HepG2 (cell line): ENCODE measurements around the gene ITGA6. TPM values are rescaled to one million over a fixed set of nuclear protein-coding genes. Genes with fewer than 3 reads are reported as not detected.

Source experiments
- BCL6 ChIP-seq: IDR thresholded peaks from 2 replicates; pipeline ENCODE4 v1.6.1; 2016; ENCODE audit warnings: missing genetic modification reagents, missing compliant biosample characterization
- CENPX ChIP-seq: sonication (generic); formaldehyde crosslinking; IDR thresholded peaks from 2 replicates; pipeline ENCODE4 v1.9.0; 2021; ENCODE audit warnings: mild to moderate bottlenecking, missing genetic modification reagents, moderate library complexity
- EP300 ChIP-seq, 3 experiments: sonication (generic) in 1 of 3; formaldehyde crosslinking in 1 of 3; IDR thresholded peaks; 2 replicates each; pipeline versions ENCODE4 v1.5.1 to v1.6.1; 2011 to 2020; ENCODE audit warnings: low read depth in 2 of 3, low read length in 2 of 3, borderline replicate concordance in 1 of 3, improper control_type of control experiment in 1 of 3, mild to moderate bottlenecking in 1 of 3, missing genetic modification reagents in 1 of 3, moderate library complexity in 1 of 3
- FOXC1 ChIP-seq: sonication (generic); formaldehyde crosslinking; IDR thresholded peaks from 2 replicates; pipeline ENCODE4 v1.8.0; 2022; ENCODE audit warnings: mild to moderate bottlenecking, missing genetic modification reagents, borderline replicate concordance
- HNRNPH1 ChIP-seq: fragments of 200-400 bp; formaldehyde crosslinking; optimal IDR thresholded peaks from 2 replicates; pipeline ENCODE3; 2017; ENCODE audit warnings: mild to moderate bottlenecking, low read depth, low read length
- HOXA3 ChIP-seq: sonication (generic); formaldehyde crosslinking; IDR thresholded peaks from 2 replicates; pipeline ENCODE4 v1.5.0; 2020; ENCODE audit warnings: missing genetic modification reagents
- NFE2 ChIP-seq: sonication (generic); formaldehyde crosslinking; IDR thresholded peaks from 2 replicates; pipeline ENCODE4 v1.4.0; 2020; ENCODE audit warnings: missing genetic modification reagents
- PCBP1 ChIP-seq: fragments of 200-400 bp; formaldehyde crosslinking; IDR thresholded peaks from 2 replicates; pipeline ENCODE4 v1.6.1; 2017; ENCODE audit warnings: mild to moderate bottlenecking, low read depth, low read length, borderline replicate concordance
- PHF20 ChIP-seq: sonication (generic); formaldehyde crosslinking; IDR thresholded peaks from 2 replicates; pipeline ENCODE4 v1.5.0; 2020; ENCODE audit warnings: mild to moderate bottlenecking, missing genetic modification reagents
- SOX6 ChIP-seq, 2 experiments: fragments of 450-650 bp in 1 of 2; sonication (generic) in 1 of 2; formaldehyde crosslinking in 1 of 2; IDR thresholded peaks; 2 replicates each; pipeline versions ENCODE4 v1.4.0 to v1.6.1; 2017 to 2020; ENCODE audit warnings: antibody characterized with exemption in 1 of 2, mild to moderate bottlenecking in 1 of 2, missing genetic modification reagents in 1 of 2
- TBP ChIP-seq: sonication (generic); formaldehyde crosslinking; IDR thresholded peaks from 2 replicates; pipeline ENCODE4 v1.5.0; 2020; ENCODE audit warnings: missing genetic modification reagents
- ZFAT ChIP-seq: sonication (generic); formaldehyde crosslinking; conservative IDR thresholded peaks from 2 replicates; pipeline ENCODE4 v1.8.1; 2023; ENCODE audit warnings: missing genetic modification reagents, inconsistent platforms
- ZNF10 ChIP-seq: sonication (generic); formaldehyde crosslinking; IDR thresholded peaks from 2 replicates; pipeline ENCODE4 v1.4.0; 2020; ENCODE audit warnings: mild to moderate bottlenecking, low read depth, missing genetic modification reagents, borderline replicate concordance
- ZNF337 ChIP-seq: sonication (generic); formaldehyde crosslinking; IDR thresholded peaks from 2 replicates; pipeline ENCODE4 v1.5.1; 2020; ENCODE audit warnings: missing genetic modification reagents, low read depth, mild to moderate bottlenecking, borderline replicate concordance
- ZNF350 ChIP-seq: sonication (generic); formaldehyde crosslinking; IDR thresholded peaks from 2 replicates; pipeline ENCODE4 v1.4.0; 2020; ENCODE audit warnings: mild to moderate bottlenecking, low read depth, missing genetic modification reagents, borderline replicate concordance
- ZNF644 ChIP-seq: IDR thresholded peaks from 2 replicates; pipeline ENCODE4 v1.6.1; 2016; ENCODE audit warnings: low read depth
- ZNF850 ChIP-seq: sonication (generic); formaldehyde crosslinking; conservative IDR thresholded peaks from 2 replicates; pipeline ENCODE4 v1.9.0; 2021; ENCODE audit warnings: mild to moderate bottlenecking, missing genetic modification reagents
- ZNF878 ChIP-seq: sonication (generic); formaldehyde crosslinking; IDR thresholded peaks from 2 replicates; pipeline ENCODE4 v1.8.1; 2023; ENCODE audit warnings: mild to moderate bottlenecking, missing genetic modification reagents, moderate library complexity
- polyA plus RNA-seq, 8 experiments: library from polyadenylated mRNA; depleted of rRNA in 3 of 8; stranded (reverse) in 7 of 8; unstranded in 1 of 8; fragments of >200 nt; fragmentation: Illumina TruSeq in 4 of 8; extraction: Trizol in 4 of 8; gene quantifications; 2 replicates each; pipeline versions ENCODE4 v1.2.1 to v1.2.3, GENCODE V29; 2011 to 2016; ENCODE audit warnings: low read depth in 4 of 8, missing spikeins in 1 of 8, mixed read lengths in 1 of 8; ENCODE audit not compliant: insufficient read depth in 1 of 8
- total RNA-seq, 5 experiments: library from RNA; depleted of rRNA; stranded (reverse); fragments of >200 nt; fragmentation: Illumina TruSeq; extraction: Trizol; gene quantifications; 2 replicates each; pipeline ENCODE4 v1.2.3, GENCODE V29; 2016; ENCODE audit warnings: low read depth in 1 of 5
- TF ChIP-seq, protein P1 (sequence below): sonication (generic); formaldehyde crosslinking; conservative IDR thresholded peaks from 2 replicates; pipeline ENCODE4 v1.4.0; 2020; ENCODE audit warnings: missing genetic modification reagents
- TF ChIP-seq, protein P2 (sequence below): sonication (generic); formaldehyde crosslinking; IDR thresholded peaks from 2 replicates; pipeline ENCODE4 v1.8.0; 2022; ENCODE audit warnings: mild to moderate bottlenecking, missing genetic modification reagents
- TF ChIP-seq, protein P3 (sequence below): sonication (generic); formaldehyde crosslinking; IDR thresholded peaks from 2 replicates; pipeline ENCODE4 v1.5.0; 2020; ENCODE audit warnings: missing genetic modification reagents, mild to moderate bottlenecking, borderline replicate concordance

The ITGA6 gene
- total and polyA plus RNA-seq, 2 of the 13 experiments (the other 11 are each of a cell fraction or from before 2014, with no cell fraction given) = 24.0 to 92.5 TPM

DNA sequence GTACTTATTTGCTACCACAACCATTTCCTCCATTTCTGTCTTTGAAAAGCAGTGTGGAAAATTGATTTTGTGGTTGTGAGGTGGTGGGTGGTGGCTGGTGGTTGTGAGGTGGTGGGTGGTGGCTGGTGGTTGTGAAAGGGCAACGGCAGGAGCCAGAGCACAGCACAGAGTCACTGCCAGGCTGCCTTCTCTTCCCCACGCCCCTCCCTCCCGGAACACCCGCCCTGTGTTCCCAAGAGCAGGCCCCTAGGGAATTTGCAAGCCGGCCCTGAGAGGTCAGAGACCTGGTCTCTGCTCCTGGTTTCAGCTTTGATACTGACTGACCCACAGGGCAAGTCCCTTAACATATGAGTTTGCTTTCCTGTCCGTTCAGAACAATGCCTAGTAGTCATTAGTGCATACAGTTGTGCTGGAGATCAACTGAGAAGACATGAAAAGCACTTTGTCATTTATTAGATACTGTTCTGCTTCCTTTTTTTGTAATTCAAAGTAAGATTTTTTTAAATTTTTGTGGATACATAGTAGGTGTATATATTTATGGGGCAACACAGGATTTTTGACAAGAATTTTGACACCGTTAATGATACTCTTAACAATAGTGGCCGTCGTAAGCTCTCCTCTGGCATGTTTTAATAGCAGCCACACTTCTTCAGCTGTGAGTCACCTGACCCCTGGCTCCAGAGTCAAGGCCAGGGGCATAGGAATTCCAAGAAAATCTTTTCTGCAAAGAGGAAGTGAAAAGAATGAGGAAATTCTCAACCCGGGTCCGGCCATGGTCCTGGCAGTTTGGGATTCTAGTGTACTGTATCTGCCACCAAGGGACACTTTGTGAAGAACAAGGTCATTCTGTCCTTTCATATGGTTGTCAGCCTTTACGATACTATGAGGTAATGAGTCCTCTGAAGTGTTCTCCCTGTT lies 53.2 kb downstream of the ITGA6 start (continued):
- no peak for TF ChIP-seq TBP (CRISPR knock-in tag)
- no peak for TF ChIP-seq ZNF644 (CRISPR knock-in tag)
- no peak for TF ChIP-seq ZFAT (CRISPR knock-in tag)
- peak in 1 of 2 experiments; percentile 81; a peak in 3 of 4 replicates for TF ChIP-seq EP300 (IDR thresholded peaks at IDR 0.05; ENCODE audit: low read depth in 2 of 2, low read length in 2 of 2)
- TF ChIP-seq EP300 (CRISPR knock-in tag; IDR thresholded peaks at IDR 0.05; ENCODE audit: borderline replicate concordance) = peak; percentile 46; the same call in 1 of the 2 replicates
- no peak for TF ChIP-seq ZNF10 (CRISPR knock-in tag)
- TF ChIP-seq PHF20 (CRISPR knock-in tag) = no peak
- TF ChIP-seq, protein P1, sequence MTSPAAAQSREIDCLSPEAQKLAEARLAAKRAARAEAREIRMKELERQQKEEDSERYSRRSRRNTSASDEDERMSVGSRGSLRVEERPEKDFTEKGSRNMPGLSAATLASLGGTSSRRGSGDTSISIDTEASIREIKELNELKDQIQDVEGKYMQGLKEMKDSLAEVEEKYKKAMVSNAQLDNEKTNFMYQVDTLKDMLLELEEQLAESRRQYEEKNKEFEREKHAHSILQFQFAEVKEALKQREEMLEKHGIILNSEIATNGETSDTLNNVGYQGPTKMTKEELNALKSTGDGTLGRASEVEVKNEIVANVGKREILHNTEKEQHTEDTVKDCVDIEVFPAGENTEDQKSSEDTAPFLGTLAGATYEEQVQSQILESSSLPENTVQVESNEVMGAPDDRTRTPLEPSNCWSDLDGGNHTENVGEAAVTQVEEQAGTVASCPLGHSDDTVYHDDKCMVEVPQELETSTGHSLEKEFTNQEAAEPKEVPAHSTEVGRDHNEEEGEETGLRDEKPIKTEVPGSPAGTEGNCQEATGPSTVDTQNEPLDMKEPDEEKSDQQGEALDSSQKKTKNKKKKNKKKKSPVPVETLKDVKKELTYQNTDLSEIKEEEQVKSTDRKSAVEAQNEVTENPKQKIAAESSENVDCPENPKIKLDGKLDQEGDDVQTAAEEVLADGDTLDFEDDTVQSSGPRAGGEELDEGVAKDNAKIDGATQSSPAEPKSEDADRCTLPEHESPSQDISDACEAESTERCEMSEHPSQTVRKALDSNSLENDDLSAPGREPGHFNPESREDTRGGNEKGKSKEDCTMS (CRISPR knock-in tag) = no peak
- 0 out of 2 replicates have a peak, but pooled peaks have one; percentile 67 for TF ChIP-seq ZNF337 (CRISPR knock-in tag)
- TF ChIP-seq ZNF850 = no peak
- TF ChIP-seq, protein P2, sequence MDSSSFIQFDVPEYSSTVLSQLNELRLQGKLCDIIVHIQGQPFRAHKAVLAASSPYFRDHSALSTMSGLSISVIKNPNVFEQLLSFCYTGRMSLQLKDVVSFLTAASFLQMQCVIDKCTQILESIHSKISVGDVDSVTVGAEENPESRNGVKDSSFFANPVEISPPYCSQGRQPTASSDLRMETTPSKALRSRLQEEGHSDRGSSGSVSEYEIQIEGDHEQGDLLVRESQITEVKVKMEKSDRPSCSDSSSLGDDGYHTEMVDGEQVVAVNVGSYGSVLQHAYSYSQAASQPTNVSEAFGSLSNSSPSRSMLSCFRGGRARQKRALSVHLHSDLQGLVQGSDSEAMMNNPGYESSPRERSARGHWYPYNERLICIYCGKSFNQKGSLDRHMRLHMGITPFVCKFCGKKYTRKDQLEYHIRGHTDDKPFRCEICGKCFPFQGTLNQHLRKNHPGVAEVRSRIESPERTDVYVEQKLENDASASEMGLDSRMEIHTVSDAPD (CRISPR knock-in tag) = peak; percentile 79
- TF ChIP-seq HNRNPH1 = no peak
- TF ChIP-seq FOXC1 (CRISPR knock-in tag) = no peak
- TF ChIP-seq CENPX (CRISPR knock-in tag) = no peak
- TF ChIP-seq, protein P3, sequence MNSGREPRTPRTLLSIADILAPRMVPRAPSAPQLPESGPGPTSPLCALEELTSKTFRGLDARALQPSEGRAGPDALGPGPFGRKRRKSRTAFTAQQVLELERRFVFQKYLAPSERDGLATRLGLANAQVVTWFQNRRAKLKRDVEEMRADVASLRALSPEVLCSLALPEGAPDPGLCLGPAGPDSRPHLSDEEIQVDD (CRISPR knock-in tag) = no peak
- no peak for TF ChIP-seq SOX6 (IDR thresholded peaks at IDR 0.05)
- peak; percentile 96 for TF ChIP-seq SOX6 (CRISPR knock-in tag; IDR thresholded peaks at IDR 0.05)
- no peak for TF ChIP-seq PCBP1
- peak; percentile 67 for TF ChIP-seq BCL6
- TF ChIP-seq NFE2 = no peak
- peak; percentile 50; the same call in 1 of the 2 replicates for TF ChIP-seq ZNF350 (CRISPR knock-in tag)
- TF ChIP-seq ZNF878 (CRISPR knock-in tag) = 0 out of 2 replicates have a peak, but pooled peaks have one; percentile 10
- TF ChIP-seq HOXA3 (CRISPR knock-in tag) = peak; percentile 33; the same call in 1 of the 2 replicates
